MCF 10A (cell line): ENCODE measurements around the gene USP7. TPM values are rescaled to one million over a fixed set of nuclear protein-coding genes. Genes with fewer than 3 reads are reported as not detected.
A peak's percentile ranks its signal among the peaks of the same experiment; 100 is the strongest.

Source experiments
- Bru-seq: library from RNA; stranded (reverse); fragments of 400-500 nt; gene quantifications from one replicate; lab custom pipeline; 2021; lab: Mats Ljungman, UMichigan
- BruChase-seq, 2 experiments: library from RNA; stranded (reverse); fragments of 400-500 nt; gene quantifications; one replicate each; lab custom pipeline; 2021; lab: Mats Ljungman, UMichigan
- BruUV-seq: library from RNA; stranded (reverse); fragments of 400-500 nt; replicated peaks from 2 replicates; lab custom pipeline; 2021; lab: Mats Ljungman, UMichigan
- CTCF ChIA-PET: fragments of 300-600 bp; sonication (Branson Sonifier 250); formaldehyde crosslinking; extraction: SDS; loops from one replicate; lab custom pipeline; 2021; ENCODE audit warnings: antibody characterized with exemption, inconsistent platforms; lab: Yijun Ruan, JAX
- POLR2A ChIA-PET: fragments of 300-600, 350-650 bp; sonication (Branson Sonifier 250); formaldehyde crosslinking; extraction: SDS; loops from one replicate; lab custom pipeline; 2020; ENCODE audit warnings: antibody characterized with exemption, inconsistent platforms; lab: Yijun Ruan, JAX
- DNase-seq: peaks from one replicate; pipeline ENCODE4 v3.0.0-alpha.2; 2018; ENCODE audit not compliant: unreplicated experiment
- H3K27ac Mint-ChIP-seq: one replicate; pipeline ENCODE4 v1.8.0; 2022; ENCODE audit warnings: mild to moderate bottlenecking, low read depth, mixed read lengths; ENCODE audit not compliant: unreplicated experiment
- H3K27me3 Mint-ChIP-seq: one replicate; pipeline ENCODE4 v1.8.0; 2022; ENCODE audit warnings: mixed read lengths; ENCODE audit not compliant: insufficient read depth, unreplicated experiment
- H3K36me3 Mint-ChIP-seq: one replicate; pipeline ENCODE4 v1.8.0; 2022; ENCODE audit warnings: mild to moderate bottlenecking, moderate library complexity, mixed read lengths; ENCODE audit not compliant: insufficient read depth, unreplicated experiment
- H3K4me1 Mint-ChIP-seq: one replicate; pipeline ENCODE4 v1.8.0; 2022; ENCODE audit warnings: mixed read lengths; ENCODE audit not compliant: insufficient read depth, unreplicated experiment
- H3K4me3 Mint-ChIP-seq: one replicate; pipeline ENCODE4 v1.8.0; 2022; ENCODE audit warnings: mild to moderate bottlenecking, moderate library complexity, mixed read lengths; ENCODE audit not compliant: unreplicated experiment
- H3K9me3 Mint-ChIP-seq: one replicate; pipeline ENCODE4 v1.8.0; 2022; ENCODE audit warnings: mixed read lengths; ENCODE audit not compliant: unreplicated experiment
- CTCF ChIP-seq: fragments of 200-600 bp; IDR thresholded peaks from one replicate; pipeline ENCODE4 v1.8.0; 2022; ENCODE audit warnings: antibody characterized with exemption, mild to moderate bottlenecking; ENCODE audit not compliant: unreplicated experiment
- intact Hi-C: fragments of 100-400 bp; cut with micrococcal nuclease; formaldehyde crosslinking; loops from 2 replicates; pipeline ENCODE4 v1.14.1; 2022
- long read RNA-seq: library from polyadenylated mRNA; stranded (forward); transcript quantifications from one replicate; pipeline ENCODE4 v2.0.0, GENCODE V29; 2022
- total RNA-seq: library from RNA; stranded (reverse); gene quantifications from 2 replicates; pipeline ENCODE4 v1.2.3, GENCODE V29; 2022

The USP7 gene
- total RNA-seq (81.2 and 108 TPM in 2 replicates), Bru-seq, nascent RNA (percentile 88 among the genes with signal in this experiment), BruChase-seq, experiment 1, labeled RNA remaining after a 6-hour chase (percentile 91 among the genes with signal in this experiment), BruChase-seq, experiment 2, labeled RNA remaining after a 2-hour chase (percentile 88 among the genes with signal in this experiment)
- long read RNA-seq, full-length matches to known transcripts: 54 of 89 reads
- long read RNA-seq, partial matches to known transcripts: 16 of 89 reads
- long read RNA-seq, other reads (novel, unspliced or antisense): 19 of 89 reads

- TF ChIP-seq CTCF: no peak
- Mint-ChIP-seq H3K9me3 (no peaks in the 10 kb centered on the region), H3K27me3 (no peaks in the 10 kb centered on the region), H3K4me1 (peaks cover 32% of the 10 kb centered on the region), H3K4me3 (peak within 1 kb of the TSS; percentile 98), H3K27ac (peak within 1 kb of the TSS; percentile 81), H3K36me3 (peaks cover 5% of the 10 kb centered on the region)
- CTCF ChIA-PET: interaction anchor here (0.5 to 1.3 kb wide), 2 partner anchors 11 to 45 kb away, joined by 3 to 5 read pairs; no protein-coding TSS in a partner anchor
- DNase-seq: peak; percentile 90
- BruUV-seq: no TSS peak
- intact Hi-C loops: loop anchor here (2.0 to 10.0 kb wide), 2 partner anchors 45 to 141 kb away; no protein-coding TSS in a partner anchor
- POLR2A ChIA-PET: interaction anchor here (0.6 to 1.5 kb wide), 6 partner anchors 9 to 156 kb away, joined by 3 to 5 read pairs (median 3); partner anchors contain the start of genes CARHSP1 and HAPSTR1
Measured at GRCh38 chr16:8963821-8964441, at the start of gene USP7. Gene USP7, minus strand, starts transcription at chr16:8963906. Its CDS starts 621 bp downstream, at chr16:8963285.

- no peaks in the 10 kb centered on the region for H3K27me3 Mint-ChIP-seq
- no peak for TF ChIP-seq CTCF
- DNase-seq: no peak
- ChIA-PET POLR2A (no interaction called here), CTCF (interaction anchor here (1.2 kb wide), 1 partner anchor 73 kb away, joined by 4 read pairs; no protein-coding TSS in a partner anchor)
- H3K9me3 Mint-ChIP-seq: no peaks in the 10 kb centered on the region
- no peaks in the 10 kb centered on the region for H3K36me3 Mint-ChIP-seq
- intact Hi-C loops: no loop called here
- H3K4me3 Mint-ChIP-seq: no peak overlapping the region
- H3K27ac Mint-ChIP-seq: no peak overlapping the region
- no peaks in the 10 kb centered on the region for H3K4me1 Mint-ChIP-seq
- BruUV-seq: no TSS peak
Measured at GRCh38 chr16:9013508-9013864, 49.8 kb upstream of the USP7 start.

GRCh38 chr16:9012848-9013507 lies 49.3 kb upstream of the USP7 start:
- TF ChIP-seq CTCF: no peak
- no peaks in the 10 kb centered on the region for H3K27me3 Mint-ChIP-seq
- DNase-seq: no peak
- no peaks in the 10 kb centered on the region for H3K36me3 Mint-ChIP-seq
- intact Hi-C loops: no loop called here
- H3K9me3 Mint-ChIP-seq: no peaks in the 10 kb centered on the region
- ChIA-PET POLR2A (no interaction called here), CTCF (interaction anchor here (1.2 kb wide), 1 partner anchor 73 kb away, joined by 4 read pairs; no protein-coding TSS in a partner anchor)
- H3K4me3 Mint-ChIP-seq: no peak overlapping the region
- no TSS peak for BruUV-seq
- no peak overlapping the region for H3K27ac Mint-ChIP-seq
- H3K4me1 Mint-ChIP-seq: no peaks in the 10 kb centered on the region

GRCh38 chr16:9012330-9012729 lies 48.6 kb upstream of the USP7 start:
- Mint-ChIP-seq H3K4me1 (no peaks in the 10 kb centered on the region), H3K9me3 (no peaks in the 10 kb centered on the region), H3K4me3 (no peak overlapping the region), H3K27me3 (no peaks in the 10 kb centered on the region), H3K27ac (no peak overlapping the region), H3K36me3 (no peaks in the 10 kb centered on the region)
- ChIA-PET CTCF (interaction anchor here (1.2 to 1.4 kb wide), 2 partner anchors 15 to 74 kb away, joined by 4 read pairs; no protein-coding TSS in a partner anchor), POLR2A (no interaction called here)
- TF ChIP-seq CTCF: no peak
- intact Hi-C loops: no loop called here
- no peak for DNase-seq
- no TSS peak for BruUV-seq
